Kidney epithelial cell (primary cell): ENCODE results near the gene ACHE. TPM values are rescaled to one million over a fixed set of nuclear protein-coding genes. Genes with fewer than 3 reads are reported as not detected.

Experiments
- DNase-seq: peaks from one replicate; pipeline ENCODE4 v3.0.0-alpha.2; 2010; ENCODE audit warnings: low read depth
- H3K27me3 ChIP-seq: 2 replicates; pipeline ENCODE4 v1.6.0; 2011; ENCODE audit warnings: low read length; ENCODE audit not compliant: control insufficient read depth, insufficient read depth
- H3K36me3 ChIP-seq: 2 replicates; pipeline ENCODE4 v1.5.1; 2011; ENCODE audit warnings: low read length; ENCODE audit not compliant: control insufficient read depth, insufficient read depth
- H3K4me3 ChIP-seq: 2 replicates; pipeline ENCODE4 v1.5.1; 2011; ENCODE audit warnings: low read depth, mild to moderate bottlenecking, control low read depth, low read length
- total RNA-seq: library from RNA; depleted of rRNA; stranded (reverse); fragments of >200 nt; gene quantifications from 2 replicates; pipeline ENCODE4 v1.2.3, GENCODE V29; 2015
- TF ChIP-seq, protein P1 (sequence below): IDR thresholded peaks from 2 replicates; pipeline ENCODE4 v1.5.1; 2011; ENCODE audit warnings: mild to moderate bottlenecking, moderate library complexity, low read length, control low read depth, inconsistent platforms; ENCODE audit not compliant: insufficient read depth, poor library complexity, severe bottlenecking

Gene ACHE
- total RNA-seq, 1 donor from 2014 or later = 1.3 TPM

DNA sequence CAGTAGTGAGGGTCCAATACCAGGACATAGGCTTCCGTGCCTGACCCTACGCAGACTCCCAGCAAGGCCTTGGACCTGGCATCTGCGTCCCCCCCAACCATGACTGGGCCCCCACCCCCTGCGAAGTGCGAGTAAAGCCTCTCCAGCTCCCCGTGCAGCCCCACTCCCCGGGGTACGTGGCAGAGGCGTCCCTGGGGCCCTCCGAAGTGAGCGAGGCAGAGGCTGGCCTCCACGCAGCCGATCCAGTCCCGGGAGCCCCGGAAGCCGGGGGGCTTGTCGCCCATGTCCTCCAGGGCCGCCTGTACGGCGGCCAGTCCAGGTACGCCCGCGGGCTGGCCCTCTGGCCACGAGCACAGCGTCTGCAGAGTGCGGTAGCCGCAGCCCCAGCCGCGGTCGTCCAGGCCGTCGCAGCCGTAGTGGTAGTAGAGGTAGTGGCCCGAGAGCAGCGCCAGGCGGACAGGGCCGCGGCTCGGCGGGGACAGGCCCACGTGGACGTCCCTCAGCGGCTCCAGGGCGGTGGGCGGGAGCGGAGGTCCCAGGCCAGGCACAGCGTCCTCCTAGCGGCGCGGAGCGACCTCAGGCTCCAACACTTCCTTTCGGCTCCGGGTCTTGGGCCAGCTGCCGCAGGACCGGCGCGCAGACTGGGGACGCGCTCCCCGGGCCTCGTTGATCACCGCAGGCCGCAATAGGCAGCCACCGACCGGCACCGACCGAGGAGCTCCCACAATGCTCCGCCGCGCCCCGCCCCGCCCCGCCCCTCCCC, 6.5 kb downstream of the ACHE start, which contains the start of gene UFSP1:
TSS of gene UFSP1 (minus strand) at position 728 of the 763 bp plus-strand sequence. CDS start at position 284, 444 bp downstream.
- no peak for DNase-seq
- Histone ChIP-seq H3K27me3 (no peaks in the 10 kb centered on the region), H3K4me3 (peak within 1 kb of the TSS; percentile 43), H3K36me3 (peaks cover 3% of the 10 kb centered on the region)
- TF ChIP-seq, protein P1, sequence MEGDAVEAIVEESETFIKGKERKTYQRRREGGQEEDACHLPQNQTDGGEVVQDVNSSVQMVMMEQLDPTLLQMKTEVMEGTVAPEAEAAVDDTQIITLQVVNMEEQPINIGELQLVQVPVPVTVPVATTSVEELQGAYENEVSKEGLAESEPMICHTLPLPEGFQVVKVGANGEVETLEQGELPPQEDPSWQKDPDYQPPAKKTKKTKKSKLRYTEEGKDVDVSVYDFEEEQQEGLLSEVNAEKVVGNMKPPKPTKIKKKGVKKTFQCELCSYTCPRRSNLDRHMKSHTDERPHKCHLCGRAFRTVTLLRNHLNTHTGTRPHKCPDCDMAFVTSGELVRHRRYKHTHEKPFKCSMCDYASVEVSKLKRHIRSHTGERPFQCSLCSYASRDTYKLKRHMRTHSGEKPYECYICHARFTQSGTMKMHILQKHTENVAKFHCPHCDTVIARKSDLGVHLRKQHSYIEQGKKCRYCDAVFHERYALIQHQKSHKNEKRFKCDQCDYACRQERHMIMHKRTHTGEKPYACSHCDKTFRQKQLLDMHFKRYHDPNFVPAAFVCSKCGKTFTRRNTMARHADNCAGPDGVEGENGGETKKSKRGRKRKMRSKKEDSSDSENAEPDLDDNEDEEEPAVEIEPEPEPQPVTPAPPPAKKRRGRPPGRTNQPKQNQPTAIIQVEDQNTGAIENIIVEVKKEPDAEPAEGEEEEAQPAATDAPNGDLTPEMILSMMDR = no peak

DNA sequence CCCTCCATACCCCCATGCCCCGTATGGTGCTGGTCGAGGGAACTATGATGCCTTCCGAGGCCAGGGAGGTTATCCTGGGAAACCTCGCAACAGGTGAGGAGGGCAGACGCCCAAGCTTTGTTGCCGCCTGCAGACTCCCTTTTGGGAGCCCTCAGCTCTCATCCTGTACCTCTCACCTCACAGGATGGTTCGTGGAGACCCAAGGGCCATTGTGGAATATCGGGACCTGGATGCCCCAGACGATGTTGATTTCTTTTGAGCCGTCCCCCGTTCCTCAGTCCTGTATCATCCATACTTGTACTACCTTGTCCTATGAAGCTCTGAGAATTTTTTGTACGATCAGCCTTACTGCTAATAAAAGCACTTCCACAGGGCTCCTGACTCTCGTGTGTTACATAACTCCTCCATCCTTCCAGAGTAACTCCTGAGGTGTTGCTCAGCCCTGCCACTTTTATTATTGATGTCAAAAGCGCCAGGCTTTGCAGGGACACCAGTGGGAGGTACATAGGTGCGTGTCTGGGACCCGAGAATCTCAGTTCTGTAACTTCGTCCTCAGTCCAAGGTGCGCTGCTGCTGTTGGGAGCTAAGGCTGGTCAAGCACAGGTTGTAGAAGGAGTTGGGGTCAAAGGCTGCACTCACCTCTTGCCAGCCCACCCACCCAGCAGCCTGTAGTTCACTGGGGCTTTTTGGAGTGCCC, 7.2 kb downstream of the ACHE start:
- H3K36me3 ChIP-seq = peaks cover 3% of the 10 kb centered on the region
- TF ChIP-seq, protein P1 = no peak

DNA sequence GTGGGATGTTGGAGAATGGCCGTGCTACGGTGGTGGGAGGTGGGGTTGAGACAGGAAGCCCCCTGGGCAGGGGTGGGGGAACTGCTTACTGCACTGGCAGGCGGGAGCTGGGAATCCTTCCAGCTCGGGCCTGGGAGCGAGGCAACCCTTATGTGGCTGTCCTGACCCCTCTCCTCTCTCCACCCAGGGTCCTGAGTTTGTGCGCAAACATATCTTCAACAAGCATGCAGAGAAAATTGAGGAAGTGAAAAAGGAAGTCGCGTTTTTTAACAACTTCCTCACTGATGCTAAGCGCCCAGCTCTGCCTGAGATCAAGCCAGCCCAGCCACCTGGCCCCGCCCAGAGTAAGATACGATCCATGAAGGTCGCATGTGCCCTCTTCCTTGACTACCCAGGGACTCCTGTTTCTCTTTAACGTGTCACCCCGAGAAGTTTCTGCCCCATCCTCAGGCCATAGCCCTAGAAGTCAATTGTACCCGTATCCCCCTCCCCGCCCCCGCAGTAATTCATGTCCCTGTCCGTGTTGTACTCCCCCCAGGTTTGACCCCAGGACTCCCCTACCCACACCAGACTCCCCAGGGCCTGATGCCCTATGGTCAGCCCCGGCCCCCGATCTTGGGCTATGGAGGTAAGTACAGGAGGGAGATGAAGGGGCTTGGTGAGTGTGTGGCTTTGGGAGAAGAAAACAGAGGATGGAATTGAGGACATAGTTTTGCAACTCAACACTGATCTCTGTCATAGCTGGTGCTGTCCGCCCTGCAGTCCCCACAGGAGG, 8.0 kb downstream of the ACHE start:
- peaks cover 4% of the 10 kb centered on the region for H3K36me3 ChIP-seq
- TF ChIP-seq, protein P1 = no peak

More for the DNA sequence above, 7.2 kb downstream of the ACHE start:
- no peak for DNase-seq
- Histone ChIP-seq H3K4me3 (peak overlapping the region; percentile 43), H3K27me3 (no peaks in the 10 kb centered on the region)

DNA sequence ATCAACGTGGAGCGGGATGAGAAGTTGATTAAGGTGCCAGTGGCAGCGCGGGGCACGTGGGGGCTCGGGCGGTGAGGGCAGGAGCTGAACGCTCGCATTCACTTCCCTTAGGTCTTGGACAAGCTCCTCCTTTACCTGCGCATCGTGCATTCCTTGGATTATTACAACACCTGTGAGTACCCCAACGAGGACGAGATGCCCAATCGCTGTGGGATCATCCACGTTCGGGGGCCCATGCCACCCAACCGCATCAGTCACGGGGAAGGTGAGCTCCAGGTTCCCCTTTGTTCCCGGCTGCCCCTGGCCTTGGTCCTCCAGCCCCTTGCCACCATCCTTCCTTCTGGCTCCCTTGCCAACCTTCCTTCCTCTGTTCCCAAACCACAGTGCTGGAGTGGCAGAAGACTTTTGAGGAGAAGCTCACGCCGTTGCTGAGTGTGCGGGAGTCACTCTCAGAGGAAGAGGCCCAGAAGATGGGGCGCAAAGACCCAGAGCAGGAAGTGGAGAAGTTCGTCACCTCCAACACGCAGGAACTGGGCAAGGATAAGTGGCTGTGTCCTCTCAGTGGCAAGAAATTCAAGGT, 8.7 kb downstream of the ACHE start:
- TF ChIP-seq, protein P1 = no peak
- no peak for DNase-seq
- Histone ChIP-seq H3K27me3 (no peaks in the 10 kb centered on the region), H3K4me3 (no peak overlapping the region), H3K36me3 (peaks cover 4% of the 10 kb centered on the region)

More for the DNA sequence above, 8.0 kb downstream of the ACHE start:
- no peaks in the 10 kb centered on the region for H3K27me3 ChIP-seq
- H3K4me3 ChIP-seq = no peak overlapping the region
- DNase-seq = no peak

DNA sequence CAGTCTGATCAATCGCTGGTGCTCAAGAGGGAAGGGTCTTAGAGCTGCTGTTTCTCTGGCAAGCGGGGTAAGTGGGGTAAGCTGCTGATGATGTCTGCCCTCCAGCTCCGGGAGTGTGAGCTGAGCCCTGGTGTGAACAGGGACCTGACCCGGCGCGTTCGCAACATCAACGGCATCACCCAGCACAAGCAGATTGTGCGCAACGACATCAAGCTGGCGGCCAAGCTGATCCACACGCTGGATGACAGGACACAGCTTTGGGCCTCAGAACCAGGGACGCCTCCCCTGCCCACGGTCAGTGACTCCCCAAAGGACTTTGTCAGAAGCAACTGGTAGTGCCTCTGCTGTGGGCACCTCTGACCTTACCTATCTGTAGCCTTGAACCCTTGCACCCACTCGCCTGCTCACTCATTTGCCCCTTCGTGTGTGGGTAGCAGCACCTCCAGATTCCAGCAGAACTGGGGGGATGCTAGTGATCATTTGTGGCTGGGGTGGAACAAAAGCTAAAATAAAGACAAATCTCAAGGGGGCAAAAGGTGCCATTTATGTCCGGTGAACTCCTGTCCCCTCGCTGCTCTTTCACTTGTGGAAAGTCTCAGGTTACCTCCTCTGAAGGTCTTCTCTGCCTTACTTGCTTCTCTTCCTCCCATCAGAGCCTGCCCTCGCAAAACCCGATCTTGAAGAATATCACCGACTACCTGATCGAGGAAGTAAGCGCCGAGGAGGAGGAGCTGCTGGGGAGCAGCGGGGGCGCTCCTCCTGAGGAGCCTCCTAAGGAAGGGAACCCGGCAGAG, 9.3 kb downstream of the ACHE start:
- Histone ChIP-seq H3K27me3 (no peaks in the 10 kb centered on the region), H3K4me3 (no peak overlapping the region), H3K36me3 (peaks cover 4% of the 10 kb centered on the region)
- DNase-seq = no peak
- TF ChIP-seq, protein P1 = no peak
